NCI-H748 (cell line): ENCODE measurements around the gene AP2A1.

Experiments used
- DNase-seq: peaks from one replicate; lab custom pipeline; 2025; ENCODE audit not compliant: unreplicated experiment; lab: John Stamatoyannopoulos, UW

AP2A1 gene

DNA sequence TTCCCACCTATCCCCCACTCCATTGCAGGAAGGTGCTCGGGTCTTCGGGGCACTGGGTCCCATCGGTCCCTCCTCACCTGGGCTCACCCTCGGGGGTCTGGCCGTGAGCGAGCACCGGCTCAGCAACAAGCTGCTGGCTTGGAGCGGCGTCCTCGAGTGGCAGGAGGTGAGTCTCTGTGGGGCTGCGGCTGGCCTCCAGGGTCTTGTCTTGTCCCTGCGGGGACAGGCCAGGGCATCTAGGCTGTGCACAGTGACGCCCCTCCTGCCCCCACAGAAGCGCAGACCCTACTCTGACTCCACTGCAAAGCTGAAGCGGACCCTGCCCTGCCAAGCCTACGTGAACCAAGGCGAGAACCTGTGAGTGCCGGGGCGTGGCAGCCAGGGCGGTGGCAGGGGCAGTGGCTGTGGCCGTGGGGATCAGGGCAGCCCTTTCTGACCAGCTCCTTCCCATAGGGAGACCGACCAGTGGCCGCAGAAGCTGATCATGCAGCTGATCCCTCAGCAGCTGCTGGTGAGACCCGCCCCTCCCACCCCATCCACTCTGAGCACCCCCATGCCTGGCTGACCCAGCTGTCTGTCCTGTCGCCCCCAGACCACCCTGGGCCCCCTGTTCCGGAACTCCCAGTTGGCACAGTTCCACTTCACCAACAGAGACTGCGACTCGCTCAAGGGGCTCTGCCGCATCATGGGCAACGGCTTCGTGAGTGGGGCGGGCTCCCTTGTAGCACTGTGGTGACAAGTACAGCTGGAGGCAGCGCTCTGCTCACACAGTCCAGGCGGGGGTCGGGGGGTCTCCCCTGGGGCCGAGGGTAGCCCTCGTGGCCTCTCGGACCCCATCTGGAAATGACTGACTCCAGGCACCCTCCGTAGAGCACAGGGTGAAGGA, 87.8 kb downstream of the AP2A1 start:
- DNase-seq = no peak

DNA sequence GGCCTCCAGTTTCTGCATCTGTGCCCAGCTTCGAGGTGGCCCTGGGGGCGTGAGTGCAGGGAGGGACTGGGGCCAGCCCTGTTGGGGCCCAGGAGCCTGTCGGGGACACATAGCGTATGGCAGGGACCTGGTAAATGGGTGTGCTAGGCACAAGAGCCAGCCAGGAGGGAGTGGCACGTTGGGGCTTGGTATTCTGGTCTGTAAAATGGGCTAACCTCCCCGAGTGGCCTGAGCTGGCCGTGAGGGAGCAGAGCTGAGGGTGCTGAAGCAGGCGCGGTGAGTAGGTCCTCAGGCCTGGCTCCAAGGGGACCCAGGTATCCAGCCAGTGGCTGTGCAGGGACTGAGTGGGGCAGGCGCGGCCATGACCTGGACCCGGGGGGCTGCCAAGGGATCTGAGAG, 88.5 kb downstream of the AP2A1 start:
- DNase-seq = no peak

DNA sequence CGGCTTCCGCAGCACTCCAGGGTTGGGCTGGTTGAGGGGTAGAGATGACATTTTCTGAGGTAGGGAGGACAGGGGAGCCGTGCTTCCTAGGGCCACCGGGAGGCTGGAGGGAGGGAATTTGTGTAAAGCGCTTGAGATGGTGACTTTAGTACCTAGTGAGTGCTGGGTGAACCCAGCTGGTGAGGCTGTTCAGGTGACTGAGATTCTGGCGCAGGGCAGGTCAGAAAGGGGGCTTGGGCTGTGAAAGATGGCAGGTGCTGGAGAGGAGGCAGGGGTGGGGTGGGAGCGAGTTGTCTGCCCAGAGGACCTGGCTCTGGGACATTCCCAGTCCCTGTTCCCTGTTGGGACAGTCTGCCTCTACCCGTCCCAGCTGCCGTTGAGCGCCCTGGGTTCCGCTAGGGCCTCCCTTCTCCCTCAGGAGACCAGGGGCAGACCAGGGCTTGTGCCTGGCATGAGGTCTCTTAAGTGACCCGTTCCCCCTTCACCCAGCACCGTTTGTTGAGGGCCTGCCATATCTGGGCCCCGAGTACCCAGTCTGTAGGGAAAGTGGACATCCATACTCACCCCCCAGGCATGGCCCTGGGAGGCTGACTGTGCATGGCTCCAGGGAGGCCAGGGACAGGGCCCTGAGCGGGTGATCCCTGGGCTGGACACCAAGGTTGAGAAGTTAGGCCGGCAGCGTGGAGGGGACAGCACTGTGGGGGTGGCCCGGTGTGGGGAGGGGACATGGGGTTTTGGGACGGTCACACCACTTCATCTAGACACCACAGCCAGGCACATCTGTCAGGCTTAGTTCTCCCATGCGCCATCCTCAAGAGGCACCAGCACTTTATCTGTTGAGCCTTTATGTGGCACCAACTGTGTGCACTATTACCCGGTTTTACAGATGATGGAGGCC, 89.1 kb downstream of the AP2A1 start:
- DNase-seq = no peak

DNA sequence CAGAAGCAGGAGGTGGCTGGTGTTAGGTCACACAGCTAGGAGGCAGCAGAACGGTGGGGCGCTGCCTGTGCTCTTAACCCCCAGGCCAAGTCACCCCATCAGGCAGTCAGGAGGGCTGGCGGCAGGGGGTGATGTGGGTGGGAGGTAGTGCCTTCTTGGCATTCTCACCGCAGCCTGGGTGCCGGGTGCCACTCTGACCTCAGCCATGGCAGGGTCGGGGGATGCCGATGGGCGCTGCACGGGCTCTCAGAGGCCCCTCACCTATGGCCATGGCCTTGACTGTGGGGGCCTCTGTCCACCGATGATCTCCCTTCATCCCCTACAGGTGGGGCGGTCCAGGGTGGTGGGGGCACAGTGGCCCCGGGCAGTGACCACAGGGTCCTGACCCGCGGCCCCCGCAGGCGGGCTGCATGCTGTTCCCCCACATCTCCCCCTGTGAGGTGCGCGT, 89.8 kb downstream of the AP2A1 start:
- DNase-seq = no peak
